Nephron progenitor cell (in vitro differentiated cells): ENCODE measurements around the gene EXOC4.

Source experiments
- DNase-seq: peaks from one replicate; pipeline ENCODE4 v3.0.0; 2021
- H3K27ac Mint-ChIP-seq: 2 replicates; pipeline ENCODE4 v1.8.0; 2021; ENCODE audit warnings: mild to moderate bottlenecking, moderate library complexity, mixed read lengths
- H3K27me3 Mint-ChIP-seq: 2 replicates; pipeline ENCODE4 v1.8.0; 2021; ENCODE audit warnings: mild to moderate bottlenecking, low read depth, mixed read lengths; ENCODE audit not compliant: poor library complexity
- H3K36me3 Mint-ChIP-seq: 2 replicates; pipeline ENCODE4 v1.8.0; 2021; ENCODE audit warnings: low read depth, mixed read lengths
- H3K4me1 Mint-ChIP-seq: 2 replicates; pipeline ENCODE4 v1.8.0; 2021; ENCODE audit warnings: mixed read lengths
- H3K4me3 Mint-ChIP-seq: 2 replicates; pipeline ENCODE4 v1.8.0; 2021; ENCODE audit warnings: mild to moderate bottlenecking, moderate library complexity, mixed read lengths
- H3K9me3 Mint-ChIP-seq: 2 replicates; pipeline ENCODE4 v1.8.0; 2021; ENCODE audit warnings: mild to moderate bottlenecking, moderate library complexity, mixed read lengths
- TF ChIP-seq, protein P1 (sequence below): fragments of 200-600 bp; sonication (generic); IDR thresholded peaks from 2 replicates; pipeline ENCODE4 v1.5.0; 2021; ENCODE audit warnings: antibody characterized with exemption

The EXOC4 gene

DNA sequence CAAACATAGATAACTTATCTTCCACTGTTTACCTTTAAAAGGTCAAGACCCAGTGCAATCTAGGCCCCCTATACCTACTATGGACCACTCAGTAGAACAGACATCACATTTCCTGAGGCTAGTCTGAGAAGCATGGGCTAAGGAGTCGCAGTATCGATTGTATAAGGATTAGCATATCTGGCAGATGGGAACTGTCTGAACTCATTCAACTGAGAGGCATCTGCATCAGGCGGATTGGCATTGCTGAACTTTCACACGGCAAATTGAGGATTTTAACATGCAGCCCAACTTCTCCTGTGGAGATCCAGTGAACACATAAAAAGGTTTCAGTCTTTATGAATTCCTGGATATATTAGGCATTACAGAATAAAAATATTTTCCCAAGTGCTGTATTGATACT lies 785.1 kb downstream of the EXOC4 start:
- Mint-ChIP-seq H3K9me3 (no peaks in the 10 kb centered on the region), H3K27me3 (peaks cover 3% of the 10 kb centered on the region), H3K4me1 (no peaks in the 10 kb centered on the region), H3K4me3 (no peak overlapping the region), H3K36me3 (peaks cover 9% of the 10 kb centered on the region), H3K27ac (no peak overlapping the region)
- DNase-seq = no peak
- TF ChIP-seq, protein P1, sequence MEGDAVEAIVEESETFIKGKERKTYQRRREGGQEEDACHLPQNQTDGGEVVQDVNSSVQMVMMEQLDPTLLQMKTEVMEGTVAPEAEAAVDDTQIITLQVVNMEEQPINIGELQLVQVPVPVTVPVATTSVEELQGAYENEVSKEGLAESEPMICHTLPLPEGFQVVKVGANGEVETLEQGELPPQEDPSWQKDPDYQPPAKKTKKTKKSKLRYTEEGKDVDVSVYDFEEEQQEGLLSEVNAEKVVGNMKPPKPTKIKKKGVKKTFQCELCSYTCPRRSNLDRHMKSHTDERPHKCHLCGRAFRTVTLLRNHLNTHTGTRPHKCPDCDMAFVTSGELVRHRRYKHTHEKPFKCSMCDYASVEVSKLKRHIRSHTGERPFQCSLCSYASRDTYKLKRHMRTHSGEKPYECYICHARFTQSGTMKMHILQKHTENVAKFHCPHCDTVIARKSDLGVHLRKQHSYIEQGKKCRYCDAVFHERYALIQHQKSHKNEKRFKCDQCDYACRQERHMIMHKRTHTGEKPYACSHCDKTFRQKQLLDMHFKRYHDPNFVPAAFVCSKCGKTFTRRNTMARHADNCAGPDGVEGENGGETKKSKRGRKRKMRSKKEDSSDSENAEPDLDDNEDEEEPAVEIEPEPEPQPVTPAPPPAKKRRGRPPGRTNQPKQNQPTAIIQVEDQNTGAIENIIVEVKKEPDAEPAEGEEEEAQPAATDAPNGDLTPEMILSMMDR = no peak

DNA sequence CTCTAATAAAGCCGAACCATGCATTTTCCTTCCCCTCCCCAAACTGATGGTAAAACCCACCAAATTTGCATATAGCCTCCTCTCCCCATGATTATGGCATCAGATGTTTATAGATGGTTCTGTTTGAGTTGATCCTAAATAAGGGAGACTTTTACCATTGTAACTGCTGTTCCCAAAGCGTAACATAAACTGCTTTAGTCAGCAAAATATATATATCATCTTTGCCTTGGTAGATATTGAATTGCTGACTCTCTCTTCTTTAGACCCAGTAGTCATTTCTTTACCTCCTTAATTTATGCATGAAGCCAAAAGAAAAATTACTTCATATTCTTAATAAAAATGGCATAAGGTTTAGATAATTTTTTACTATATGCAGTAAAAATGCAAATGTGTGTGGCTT lies 788.1 kb downstream of the EXOC4 start:
- Mint-ChIP-seq H3K9me3 (no peaks in the 10 kb centered on the region), H3K4me1 (no peaks in the 10 kb centered on the region), H3K4me3 (no peak overlapping the region), H3K27ac (no peak overlapping the region), H3K36me3 (peaks cover 5% of the 10 kb centered on the region), H3K27me3 (peaks cover 2% of the 10 kb centered on the region)
- TF ChIP-seq, protein P1 = no peak
- no peak for DNase-seq

DNA sequence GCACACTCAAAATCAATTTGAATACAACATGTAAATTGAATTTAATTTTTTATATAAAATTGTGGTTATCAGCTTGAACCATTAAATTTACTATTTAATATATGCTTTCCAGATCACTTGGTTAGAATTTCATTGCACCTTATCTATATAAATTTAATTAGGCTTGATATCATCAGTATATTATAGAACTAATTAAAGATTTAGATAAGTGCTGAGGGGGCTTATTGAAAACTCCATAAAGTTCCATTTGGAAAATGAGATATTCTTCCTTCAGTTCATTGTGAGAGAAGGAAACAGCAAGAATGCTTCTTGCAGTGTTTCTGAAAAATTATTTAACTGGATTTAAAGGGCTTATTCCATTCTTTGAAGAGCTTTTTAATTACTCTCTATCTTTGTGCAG lies 788.6 kb downstream of the EXOC4 start:
- H3K36me3 Mint-ChIP-seq = peaks cover 5% of the 10 kb centered on the region
- no peaks in the 10 kb centered on the region for H3K9me3 Mint-ChIP-seq
- TF ChIP-seq, protein P1 = no peak

DNA sequence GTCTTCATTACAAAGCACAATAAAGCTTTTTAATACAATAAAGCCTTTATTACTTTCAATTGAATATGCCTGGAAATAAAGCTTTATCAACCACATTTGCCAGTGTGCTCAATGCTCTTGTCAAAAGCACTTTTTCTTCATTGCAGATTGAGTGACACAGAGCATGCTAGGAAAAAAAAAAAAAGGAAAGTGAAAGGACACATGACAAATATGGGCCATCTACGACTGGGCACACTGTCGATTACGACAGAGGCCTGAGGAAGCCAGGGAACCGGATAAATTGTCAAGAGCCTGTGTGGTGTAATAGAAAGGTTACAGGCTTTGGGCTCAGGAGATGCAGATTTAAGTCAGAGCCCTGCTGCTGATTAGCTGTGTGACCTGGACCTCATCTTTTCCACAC lies 789.4 kb downstream of the EXOC4 start:
- Mint-ChIP-seq H3K27me3 (no peaks in the 10 kb centered on the region), H3K4me3 (no peak overlapping the region), H3K27ac (no peak overlapping the region), H3K36me3 (no peaks in the 10 kb centered on the region), H3K9me3 (peaks cover under 1% of the 10 kb centered on the region), H3K4me1 (no peaks in the 10 kb centered on the region)
- no peak for DNase-seq
- TF ChIP-seq, protein P1 = no peak

More for the DNA sequence above, 788.6 kb downstream of the EXOC4 start:
- DNase-seq = no peak
- Mint-ChIP-seq H3K4me1 (no peaks in the 10 kb centered on the region), H3K27ac (no peak overlapping the region), H3K4me3 (no peak overlapping the region), H3K27me3 (peaks cover under 1% of the 10 kb centered on the region)

DNA sequence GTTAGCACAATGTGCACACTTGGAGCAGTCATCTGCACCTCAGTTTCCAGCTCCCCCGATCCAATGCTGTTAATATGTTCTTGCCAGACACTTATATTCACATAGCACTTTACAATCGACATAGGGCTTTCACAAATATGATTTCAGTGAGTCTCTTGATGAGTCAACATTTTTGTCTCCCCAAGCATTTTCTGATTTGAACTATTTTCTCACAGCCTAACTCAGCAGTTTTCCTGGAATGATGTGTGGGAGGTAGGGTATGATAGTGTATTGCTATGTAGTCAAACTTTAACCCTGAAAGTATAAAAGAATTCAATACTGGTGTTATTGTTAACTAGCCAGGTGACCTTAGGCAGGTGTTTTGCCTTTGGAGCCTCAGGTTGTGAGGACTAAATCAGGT lies 791.8 kb downstream of the EXOC4 start:
- Mint-ChIP-seq H3K9me3 (peaks cover 5% of the 10 kb centered on the region), H3K4me1 (no peaks in the 10 kb centered on the region), H3K27me3 (no peaks in the 10 kb centered on the region), H3K4me3 (no peak overlapping the region), H3K27ac (no peak overlapping the region), H3K36me3 (no peaks in the 10 kb centered on the region)
- no peak for DNase-seq
- TF ChIP-seq, protein P1 = no peak

DNA sequence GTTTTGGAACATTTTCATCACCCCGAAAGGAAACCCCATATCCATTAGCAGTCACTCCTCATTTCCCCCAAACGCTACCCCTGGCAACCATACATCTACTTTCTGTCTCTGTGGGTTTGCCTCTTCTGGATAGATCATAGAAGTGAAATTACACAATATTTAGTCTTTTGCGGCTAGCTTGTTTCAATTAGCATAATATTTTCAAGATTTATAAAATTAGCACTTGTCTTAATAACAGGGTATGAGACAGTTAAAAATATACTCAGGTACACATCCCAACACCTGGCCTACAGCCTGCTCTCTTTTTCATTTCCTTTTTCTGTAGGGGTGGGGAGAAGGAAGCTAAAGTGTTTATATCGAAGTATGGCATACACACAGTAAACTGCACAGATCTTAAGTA lies 792.8 kb downstream of the EXOC4 start:
- no peak overlapping the region for H3K27ac Mint-ChIP-seq
- TF ChIP-seq, protein P1 = no peak

More for the DNA sequence above, 792.8 kb downstream of the EXOC4 start:
- Mint-ChIP-seq H3K4me3 (no peak overlapping the region), H3K27me3 (no peaks in the 10 kb centered on the region), H3K4me1 (no peaks in the 10 kb centered on the region), H3K9me3 (peaks cover 5% of the 10 kb centered on the region), H3K36me3 (no peaks in the 10 kb centered on the region)
- no peak for DNase-seq
